ENCODE measurements around the gene LIMS1.

Gene LIMS1

DNA sequence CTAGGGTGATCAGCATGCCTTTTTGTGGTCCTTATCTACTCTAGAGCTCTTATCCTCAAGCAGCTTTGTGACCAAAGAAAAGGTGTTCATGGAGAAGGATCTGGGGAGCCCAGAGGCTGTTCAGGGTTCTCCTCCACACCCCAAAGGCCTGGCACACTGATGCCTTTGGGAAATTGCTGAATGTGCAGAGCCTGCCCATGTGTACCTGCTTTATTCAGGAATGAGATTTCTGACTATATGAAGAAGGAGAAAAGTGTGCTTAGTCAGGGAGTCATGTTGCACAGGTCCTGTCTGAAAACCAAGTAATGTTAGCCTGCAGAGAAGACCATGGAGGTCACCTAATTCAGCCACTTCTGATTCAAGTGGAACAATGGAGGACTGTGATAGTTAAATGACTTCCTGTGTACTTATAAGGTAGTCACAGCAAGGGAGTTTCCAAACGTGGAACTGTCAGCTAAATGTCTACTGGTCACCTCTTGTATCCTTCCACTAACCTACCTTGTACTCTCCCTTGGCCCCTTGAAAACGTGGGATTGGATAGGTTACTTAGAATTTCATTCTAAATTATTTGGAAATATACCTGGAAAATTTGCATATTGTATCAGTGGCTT lies 81.3 kb downstream of the LIMS1 start:
- DNase-seq (ENCODE audit: low spot score), result no peak

DNA sequence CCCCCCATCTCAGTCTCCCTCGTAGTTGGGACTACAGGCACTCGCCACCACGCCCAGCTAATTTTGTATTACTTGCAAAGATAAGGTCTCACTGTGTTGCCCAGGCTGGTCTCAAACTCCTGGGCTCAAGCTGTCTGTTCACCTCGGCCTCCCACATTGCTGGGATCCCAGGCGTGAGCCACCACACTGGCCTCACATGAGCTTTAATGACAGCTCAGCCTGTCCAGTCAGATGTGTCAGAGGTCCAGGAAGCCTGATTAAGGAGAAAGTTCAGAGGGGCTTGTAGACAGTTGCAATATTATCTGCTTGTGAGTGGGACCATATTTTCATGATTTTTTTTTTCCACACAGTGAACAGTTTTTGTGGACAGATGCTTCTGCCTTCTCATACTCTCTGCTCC lies 82.0 kb downstream of the LIMS1 start:
- DNase-seq (ENCODE audit: low spot score), result no peak

DNA sequence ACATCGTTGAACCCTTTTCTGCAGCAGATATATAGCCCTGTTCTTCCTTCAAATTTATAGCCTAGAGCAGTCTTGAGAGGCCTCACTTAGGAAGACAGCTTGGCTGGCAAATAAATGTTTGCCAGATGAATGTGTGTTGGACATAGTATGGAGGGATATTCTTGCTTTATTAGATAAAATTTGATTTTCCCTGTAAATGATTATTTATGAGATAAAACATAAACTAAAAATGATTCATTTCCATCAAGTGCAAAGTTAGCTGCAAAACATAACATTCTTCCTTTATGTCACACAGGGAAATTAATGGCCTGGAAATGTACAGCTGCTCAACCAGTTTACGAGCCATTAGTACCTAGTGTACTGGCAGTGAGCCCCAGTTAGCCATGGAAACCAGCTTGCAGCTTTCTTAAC lies 82.5 kb downstream of the LIMS1 start:
- DNase-seq (ENCODE audit: low spot score), result no peak

DNA sequence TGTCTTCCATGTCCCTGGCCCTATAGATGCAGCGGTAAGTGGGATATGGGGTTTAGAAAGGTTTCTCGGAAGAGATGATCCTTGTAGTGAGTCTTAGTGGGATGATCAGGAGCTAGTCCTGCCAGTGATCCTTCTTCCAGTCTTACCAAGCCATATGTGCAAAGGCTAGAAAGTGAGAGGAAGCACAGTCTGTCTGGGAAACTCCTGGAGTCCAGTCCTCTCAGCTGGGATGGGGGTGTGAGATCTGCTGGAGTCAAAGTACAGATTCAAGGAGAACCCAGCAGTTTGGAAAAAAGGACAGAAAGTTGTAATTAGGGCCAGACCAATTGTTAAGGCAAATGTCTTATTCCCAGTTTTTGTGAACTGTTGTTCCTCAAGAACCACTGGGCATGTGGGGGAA lies 83.3 kb downstream of the LIMS1 start:
- no peak for DNase-seq (ENCODE audit: low spot score)

DNA sequence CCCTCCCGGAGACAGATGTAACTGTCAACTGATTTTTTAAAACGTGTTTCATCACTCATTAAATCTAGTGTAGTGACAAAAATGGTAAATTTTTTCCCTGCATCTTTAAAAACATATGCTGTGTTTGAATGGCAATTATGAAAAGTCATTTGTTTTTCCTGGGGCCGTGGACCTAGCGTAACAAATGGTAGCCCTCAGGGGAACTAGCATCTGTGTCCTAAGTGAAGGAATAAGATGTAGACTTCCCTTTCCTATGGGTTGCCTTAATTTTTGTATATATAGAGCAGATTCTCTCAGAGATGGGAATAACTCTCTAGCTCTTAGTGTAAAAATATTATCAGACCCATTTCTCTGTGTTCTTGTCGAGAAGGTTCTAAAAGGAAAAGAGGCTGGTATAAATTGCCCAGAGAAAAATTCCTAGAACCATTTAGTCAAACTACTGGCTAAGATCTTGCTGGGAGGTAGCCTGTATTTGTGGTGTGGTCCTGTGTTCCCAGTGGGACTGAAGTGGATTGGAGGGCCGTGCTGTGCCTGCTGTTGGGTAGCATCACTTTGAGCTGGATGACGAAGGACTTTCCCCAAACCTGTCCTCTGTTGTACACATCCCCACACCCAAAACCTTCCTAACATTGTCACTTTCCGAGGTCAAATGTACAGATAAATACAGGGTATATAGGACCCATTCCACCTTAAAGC lies 85.8 kb downstream of the LIMS1 start:
- DNase-seq (ENCODE audit: low spot score), result no peak

DNA sequence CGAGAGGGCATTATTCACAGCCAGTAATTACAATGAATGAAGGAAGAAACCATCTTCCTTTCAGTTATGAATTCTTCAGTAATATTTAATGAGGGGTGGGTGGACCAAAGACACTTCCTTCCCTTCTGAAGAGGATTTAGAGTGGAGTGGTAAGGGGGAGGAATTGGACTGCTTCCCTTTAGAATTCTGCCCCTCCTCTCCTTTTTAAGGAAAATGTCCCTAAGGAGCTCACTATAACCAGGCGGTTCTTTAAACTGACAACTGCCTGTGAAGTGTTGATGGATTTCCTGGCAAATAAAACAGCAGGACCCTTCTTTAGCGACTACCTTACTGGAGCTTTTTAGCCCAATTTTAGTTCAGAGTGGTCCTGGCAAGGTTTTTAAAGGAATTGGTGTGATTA lies 86.4 kb downstream of the LIMS1 start:
- DNase-seq (ENCODE audit: low spot score), result no peak

DNA sequence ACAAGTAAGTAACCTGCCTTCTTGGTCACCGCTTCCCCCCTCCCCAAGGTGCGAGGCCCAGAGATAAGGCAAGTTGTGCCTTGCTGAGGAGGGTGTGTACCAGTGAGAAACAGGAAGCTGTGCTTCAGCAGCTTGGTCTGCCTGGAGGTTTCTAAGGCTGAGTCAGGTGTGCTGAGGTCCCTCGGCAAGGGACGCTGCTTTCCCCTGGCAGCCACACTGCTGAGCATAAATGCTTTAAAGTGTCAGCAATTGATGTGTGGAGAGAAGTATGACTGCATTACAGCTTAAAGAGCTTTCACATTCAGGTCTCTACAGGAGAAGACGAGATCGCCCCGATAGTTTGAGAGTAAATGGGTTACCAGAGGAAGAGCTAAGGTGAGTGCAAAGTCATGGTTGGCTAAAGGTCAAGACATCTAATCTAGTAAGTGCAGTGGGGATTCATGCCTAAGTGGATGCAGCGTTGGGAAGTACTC lies 86.9 kb downstream of the LIMS1 start:
- no peak for DNase-seq (ENCODE audit: low spot score)

DNA sequence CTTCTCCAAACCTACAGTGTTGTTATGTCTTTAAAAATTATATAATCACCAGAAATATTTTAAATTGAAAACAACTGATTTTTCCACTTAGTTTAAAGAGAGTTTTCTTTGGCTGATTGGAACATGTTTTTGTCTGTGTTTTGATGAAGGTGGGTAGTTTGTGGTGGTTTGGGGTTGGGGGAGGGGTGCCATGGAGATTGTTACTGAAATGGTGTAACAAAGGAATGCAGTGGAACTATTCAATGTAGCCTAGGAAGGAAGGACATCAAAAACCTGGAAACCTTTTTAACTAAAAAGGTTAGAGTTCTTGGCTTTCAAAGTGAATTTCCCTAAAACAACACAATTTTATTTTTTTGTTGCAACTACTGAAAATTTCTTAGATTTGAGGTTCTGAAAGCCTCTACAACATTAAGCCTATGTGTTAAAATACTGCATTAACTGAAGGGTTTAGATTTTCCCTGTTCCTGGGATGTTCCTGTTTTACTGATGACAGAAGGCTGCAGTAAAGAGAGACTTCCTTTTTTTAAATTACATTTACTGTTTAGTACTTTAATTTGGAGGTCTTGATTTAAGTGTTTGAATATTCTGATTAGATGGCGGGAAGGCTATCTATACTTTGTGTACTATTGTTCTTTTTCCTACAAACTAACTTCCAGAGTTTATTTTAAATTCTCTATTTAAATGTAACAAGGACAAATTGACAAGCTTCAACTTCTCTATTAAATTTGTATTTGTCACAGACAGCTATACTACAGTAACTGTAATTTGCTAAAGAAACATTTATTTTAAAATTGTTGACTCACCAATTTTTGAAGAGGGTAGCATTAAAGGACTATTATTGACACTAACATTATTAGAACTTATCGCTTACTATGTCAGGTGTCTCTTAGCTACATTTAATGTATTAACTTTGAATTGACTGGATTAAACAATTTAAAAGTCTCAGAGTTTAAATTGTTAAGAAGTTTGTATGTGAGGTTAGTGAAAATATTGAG lies 87.7 kb downstream of the LIMS1 start:
- DNase-seq (ENCODE audit: low spot score), result no peak

DNA sequence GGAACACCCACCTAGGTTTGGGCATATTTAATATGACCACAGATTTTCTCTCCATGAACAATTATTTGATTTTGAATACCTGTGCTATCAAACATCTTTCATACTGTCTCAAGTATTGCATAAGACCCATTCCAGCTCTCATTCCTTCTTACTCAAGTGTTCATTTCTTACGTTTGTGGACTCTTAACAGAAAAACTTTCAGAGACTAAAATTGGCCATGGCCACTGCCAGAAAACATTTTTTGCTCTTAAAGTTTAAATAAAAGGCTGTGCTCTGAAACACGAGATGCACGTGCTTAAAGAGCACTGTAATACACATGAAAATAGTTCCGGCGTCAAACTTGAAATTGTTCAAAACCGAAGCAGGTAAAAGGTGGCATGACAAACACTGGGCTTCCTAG lies 89.3 kb downstream of the LIMS1 start:
- no peak for DNase-seq (ENCODE audit: low spot score)

DNA sequence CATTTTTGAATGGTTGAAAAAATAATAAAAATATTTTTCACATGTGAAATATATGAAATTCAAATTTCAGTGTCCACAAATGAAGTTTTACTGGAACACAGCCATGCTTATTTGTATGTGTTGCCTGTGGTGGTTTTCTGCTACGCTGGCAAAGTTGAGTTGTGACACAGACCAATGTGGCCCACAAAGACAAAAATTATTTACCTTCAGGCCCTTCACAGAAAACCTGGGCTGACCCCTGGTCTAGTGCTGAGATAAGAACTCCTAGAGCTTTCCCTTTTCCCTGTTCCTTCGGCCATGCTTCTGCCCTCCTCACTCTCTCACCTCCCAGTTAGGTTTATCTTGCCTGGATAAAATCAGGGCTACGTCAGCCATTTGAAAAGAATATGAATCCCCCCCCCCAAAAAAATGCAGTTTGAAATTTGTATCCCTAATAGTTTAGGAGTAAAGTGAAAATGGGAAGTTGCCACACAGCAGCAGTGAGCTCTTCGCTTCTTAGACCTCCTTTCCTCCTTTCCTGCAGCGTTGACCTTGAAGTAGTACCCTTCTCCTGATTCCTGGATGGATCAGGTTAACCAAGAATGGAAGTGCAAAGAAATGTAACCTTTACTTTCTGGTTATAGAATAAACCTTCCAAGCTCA lies 91.0 kb downstream of the LIMS1 start:
- DNase-seq (ENCODE audit: low spot score), result no peak

DNA sequence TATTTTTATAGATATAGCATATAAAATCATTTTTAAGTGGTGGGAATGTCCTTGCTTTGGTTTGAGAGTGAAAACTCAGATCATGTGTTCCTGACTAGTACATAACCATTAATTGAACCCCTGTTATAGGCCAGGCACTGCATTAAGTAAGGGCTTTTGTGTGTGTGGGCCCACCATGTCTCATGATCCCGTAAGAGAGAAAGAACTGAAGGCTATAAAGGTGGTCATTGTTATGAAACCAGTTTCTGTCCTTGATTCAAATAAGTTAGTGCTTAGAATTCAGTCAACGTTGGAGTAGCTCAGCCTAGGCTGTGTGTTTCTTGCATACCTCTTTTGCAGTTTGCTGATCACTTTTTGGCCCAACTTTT lies 91.5 kb downstream of the LIMS1 start:
- no peak for DNase-seq (ENCODE audit: low spot score)

DNA sequence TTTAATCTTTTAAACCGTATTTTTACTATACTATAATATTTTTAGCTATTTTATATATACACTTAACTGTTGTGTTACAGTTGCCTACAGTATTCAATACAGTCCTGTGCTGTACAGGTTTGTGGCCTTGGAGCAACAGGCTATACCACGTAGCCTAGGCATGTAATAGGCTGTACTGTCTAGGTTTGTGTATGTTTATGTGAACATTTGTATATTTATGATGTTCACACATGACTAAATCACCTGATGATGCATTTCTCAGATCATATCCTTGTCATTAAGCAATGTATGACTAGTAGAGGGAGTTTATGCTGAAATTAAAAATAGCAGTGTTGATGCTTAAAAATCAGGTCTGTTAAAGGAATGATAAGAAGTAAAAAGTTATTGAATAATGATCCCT lies 92.7 kb downstream of the LIMS1 start:
- DNase-seq (ENCODE audit: low spot score), result no peak

DNA sequence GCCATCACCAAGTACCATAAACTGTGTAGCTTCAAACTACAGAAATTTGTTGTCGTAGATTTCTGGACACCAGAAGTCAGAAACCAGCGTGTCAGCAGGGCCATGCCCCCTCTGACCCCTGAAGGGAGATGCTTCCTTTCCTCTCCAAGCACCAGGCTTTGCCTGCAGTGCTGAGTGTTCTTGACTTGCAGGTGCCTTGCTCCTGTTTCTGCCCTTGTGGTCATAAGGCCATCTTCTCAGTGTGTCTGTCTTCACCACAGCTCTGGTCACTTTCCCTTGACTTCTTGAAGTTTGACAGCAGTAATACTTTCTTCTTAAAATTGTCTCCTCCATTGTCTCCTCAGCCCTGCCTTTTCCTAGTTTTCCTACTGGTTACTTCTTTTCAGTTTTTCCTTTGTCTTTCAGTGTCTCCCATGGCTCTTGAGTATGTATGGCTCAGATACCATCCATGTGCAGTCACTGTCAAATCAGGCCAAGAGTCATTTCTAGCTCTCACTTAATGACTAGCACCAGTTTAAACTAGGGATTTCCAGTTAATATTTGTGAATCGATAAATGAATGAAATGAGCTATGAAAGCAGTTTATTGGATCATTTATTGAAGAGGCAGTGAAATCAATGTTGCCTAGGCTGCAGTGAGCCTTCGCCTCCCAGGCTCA lies 93.8 kb downstream of the LIMS1 start:
- no peak for DNase-seq (ENCODE audit: low spot score)

DNA sequence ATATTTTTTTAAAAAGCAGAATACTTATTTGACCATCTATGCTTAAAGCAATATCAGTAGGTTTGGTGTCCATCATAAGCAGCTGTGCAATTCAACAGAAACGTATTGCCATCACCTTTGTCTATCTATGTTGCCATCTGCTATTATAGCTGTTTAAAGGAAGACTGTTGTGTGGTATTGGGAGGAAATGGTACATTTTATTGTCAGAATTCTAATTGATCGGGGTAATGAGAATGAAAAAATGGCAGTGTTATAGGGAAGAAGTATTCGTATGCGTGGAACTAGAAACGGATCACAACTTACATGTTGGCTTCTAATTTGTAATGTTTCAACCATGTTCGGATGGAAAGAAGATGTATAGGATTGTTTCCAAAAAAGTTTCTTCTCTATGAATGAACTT lies 94.7 kb downstream of the LIMS1 start:
- no peak for DNase-seq (ENCODE audit: low spot score)

DNA sequence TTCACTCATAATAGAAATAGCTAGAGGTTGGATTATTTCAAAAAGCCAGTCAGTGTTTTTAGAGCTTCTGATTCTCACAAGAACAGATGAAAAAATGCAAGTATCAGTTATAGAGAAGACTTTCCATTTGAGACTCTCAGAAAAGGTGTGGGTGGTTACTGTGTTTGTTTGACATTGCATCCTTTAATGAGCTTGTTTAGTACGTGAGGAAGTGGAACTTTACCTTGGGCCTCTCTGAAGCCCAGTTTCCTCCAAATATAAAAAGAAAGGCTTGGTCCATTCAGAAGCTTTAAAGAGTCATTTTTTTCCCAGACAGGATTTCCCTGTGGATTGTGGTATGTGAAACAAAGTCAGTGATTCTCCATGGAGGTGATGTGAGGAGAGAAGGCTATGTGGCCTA lies 95.1 kb downstream of the LIMS1 start:
- no peak for DNase-seq (ENCODE audit: low spot score)

DNA sequence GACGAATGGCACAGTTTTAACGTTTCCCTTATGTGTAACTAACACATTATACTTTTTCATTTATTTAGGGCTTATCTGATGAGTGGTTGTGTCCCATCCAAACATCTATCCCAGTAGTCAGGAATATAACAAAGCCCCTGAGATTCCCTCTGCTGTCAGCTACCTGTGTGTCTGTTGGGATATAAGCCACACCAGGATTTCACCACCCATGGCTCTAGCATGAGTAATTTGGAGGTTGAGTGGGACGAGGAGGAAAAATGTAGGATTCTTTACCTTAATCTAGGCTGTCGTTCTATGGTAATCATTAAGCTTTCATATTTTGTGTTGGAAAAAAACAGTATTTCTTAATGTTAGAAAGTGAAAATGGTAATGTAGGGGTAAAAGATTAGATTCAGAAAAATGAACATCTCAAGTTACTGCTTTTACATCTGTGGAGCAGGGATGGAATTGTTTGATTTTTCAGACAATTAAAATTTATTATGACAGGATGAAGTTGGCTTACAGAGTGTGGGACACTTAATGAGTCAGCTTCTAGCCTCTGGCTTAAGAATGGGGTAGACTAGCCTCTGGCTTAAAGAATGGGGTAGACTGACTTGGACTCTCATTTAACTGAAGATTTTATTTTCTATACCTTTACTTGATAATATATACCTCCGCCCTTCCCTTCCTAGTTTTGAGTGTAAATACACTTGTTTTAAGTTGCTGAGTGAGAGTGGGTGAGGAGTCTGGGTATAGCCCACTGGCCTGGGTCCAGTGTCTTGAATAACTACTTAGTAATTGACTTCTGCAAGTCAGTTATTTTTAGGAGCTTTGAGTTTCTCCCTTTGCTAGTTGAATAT lies 96.5 kb downstream of the LIMS1 start:
- DNase-seq (ENCODE audit: low spot score), result no peak

DNA sequence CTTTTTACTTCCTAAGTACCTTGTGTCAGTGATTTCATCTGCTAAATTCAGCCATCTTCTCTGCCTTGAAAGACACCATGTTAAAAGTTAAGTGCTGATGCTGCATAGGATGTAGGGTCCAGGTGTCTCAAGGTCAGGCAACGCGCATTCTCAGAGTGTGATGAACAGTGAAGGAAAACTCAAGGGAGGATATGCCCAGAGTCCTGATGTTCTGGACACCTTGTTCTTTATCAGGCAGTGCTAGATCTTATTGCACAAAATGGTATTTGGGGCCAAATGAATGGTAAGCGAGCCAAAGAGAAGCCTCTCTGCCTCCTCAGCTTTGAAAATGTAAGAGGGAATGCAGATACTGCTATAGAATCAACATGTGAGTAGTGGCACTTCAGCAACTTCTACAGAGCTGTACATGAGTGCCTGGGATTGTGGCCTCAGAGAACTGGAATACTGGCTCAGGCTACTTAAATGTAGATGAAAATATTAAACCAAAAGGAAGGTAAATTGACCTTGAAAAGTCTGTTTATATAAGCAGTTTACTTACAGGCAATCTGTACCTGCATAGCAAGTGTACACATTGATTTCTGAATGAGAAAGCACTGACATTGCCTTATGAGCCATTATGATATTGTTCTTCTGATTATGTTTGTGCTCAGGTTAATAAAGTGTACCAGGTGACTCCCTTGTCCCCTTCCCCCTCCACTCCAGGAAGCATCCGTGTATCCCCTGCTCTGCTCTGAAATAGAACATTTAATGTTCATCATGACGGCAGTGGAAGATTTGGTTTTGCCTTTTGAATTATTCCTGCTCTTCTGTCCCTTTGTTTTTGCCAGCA lies 98.3 kb downstream of the LIMS1 start:
- no peak for DNase-seq (ENCODE audit: low spot score)

DNA sequence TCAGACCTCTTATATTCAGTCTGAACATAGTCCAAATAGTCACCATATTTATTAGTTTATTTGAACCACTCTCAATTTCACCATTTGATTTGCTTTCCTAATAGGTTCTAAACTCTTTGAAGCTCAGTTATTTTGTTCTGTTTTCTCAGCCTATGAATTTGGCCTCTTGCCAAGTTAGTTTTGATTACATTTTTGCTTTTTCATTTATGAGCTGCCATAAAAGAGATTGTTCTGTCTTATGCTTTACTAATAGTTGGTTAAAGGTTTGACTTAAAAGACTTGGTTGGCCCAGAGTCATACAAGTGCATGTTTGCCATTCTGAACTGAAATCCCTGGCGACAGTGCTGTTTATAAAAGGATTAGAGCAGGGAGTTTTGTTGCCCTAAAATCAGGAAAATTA lies 99.1 kb downstream of the LIMS1 start:
- DNase-seq (ENCODE audit: low spot score), result no peak

DNA sequence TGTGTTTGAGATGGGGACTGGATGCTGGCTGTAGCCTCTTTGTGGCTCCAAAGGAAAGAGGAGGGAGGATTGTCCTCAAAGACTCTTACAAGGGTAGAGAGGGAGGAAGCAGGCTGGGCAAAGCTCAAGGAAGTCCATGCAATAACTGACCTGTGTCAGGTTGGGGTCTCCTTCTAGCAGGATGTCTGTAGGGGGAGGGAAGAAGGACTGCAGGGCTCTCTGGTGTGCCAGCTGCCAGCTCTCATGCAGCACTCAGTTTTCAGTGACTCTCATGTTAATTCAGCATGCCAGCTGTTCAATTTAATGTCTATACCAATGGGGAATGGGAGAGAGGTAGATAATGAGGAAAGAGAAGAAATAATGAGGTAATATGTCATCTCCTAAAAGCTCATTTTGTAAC lies 99.7 kb downstream of the LIMS1 start:
- no peak for DNase-seq (ENCODE audit: low spot score)

DNA sequence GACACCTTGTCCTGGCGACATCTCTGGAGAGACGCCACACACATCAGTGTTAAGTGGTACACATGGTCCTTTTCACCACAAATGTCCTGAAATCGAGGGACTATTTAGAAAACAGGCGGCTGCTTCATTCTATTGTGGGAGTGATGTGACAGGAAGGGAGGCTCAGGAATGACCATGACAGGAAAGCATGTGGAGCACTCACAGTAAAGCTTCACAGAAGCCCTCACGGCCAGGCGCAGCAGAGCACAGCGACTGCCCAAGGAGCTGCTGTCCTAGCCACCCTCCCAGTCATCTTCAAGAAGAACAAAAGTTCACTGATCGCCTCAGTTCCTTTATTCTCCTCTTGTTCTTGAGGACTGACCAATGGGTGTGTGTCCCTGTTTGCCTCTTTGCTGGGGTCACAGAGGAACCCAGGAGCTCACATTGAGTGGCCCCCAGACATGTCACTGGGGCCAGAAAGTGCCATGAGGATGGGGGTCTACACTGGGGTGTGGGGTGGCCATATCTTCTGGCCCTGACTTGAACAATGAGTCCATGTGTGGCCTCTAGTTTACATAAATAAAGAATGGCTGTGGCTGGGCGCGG lies 100.4 kb downstream of the LIMS1 start:
- DNase-seq (ENCODE audit: low spot score), result no peak

Measured in left forelimb (tissue), 1 donor.